Measurements from ENCODE around the gene CEP85L.

The CEP85L gene

DNA sequence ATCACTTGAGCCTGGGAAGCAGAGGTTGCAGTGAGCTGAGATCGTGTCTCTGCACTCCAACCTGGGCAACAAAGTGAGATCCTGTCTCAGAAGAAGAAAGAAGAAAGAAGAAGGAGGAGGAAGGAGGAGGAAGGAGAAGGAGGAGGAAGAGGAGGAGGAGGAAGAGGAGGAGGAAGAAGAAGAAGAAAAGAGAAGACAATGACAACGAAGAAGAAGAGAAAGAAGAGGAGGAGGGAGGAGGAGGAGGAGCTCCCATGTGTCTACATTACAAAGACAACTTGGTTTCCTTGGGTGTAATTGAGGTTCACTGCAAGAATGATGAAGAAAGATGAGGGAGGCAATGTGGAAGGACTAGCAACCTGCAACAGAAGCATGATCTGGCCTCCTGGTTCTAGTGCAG lies 21.3 kb upstream of the CEP85L start:
- H3K4me3 ChIP-seq (replicated peaks; ENCODE audit: insufficient read depth, low read length) = no peak overlapping the region
- H3K27ac ChIP-seq (replicated peaks) = no peak overlapping the region
- TF ChIP-seq, protein P1, sequence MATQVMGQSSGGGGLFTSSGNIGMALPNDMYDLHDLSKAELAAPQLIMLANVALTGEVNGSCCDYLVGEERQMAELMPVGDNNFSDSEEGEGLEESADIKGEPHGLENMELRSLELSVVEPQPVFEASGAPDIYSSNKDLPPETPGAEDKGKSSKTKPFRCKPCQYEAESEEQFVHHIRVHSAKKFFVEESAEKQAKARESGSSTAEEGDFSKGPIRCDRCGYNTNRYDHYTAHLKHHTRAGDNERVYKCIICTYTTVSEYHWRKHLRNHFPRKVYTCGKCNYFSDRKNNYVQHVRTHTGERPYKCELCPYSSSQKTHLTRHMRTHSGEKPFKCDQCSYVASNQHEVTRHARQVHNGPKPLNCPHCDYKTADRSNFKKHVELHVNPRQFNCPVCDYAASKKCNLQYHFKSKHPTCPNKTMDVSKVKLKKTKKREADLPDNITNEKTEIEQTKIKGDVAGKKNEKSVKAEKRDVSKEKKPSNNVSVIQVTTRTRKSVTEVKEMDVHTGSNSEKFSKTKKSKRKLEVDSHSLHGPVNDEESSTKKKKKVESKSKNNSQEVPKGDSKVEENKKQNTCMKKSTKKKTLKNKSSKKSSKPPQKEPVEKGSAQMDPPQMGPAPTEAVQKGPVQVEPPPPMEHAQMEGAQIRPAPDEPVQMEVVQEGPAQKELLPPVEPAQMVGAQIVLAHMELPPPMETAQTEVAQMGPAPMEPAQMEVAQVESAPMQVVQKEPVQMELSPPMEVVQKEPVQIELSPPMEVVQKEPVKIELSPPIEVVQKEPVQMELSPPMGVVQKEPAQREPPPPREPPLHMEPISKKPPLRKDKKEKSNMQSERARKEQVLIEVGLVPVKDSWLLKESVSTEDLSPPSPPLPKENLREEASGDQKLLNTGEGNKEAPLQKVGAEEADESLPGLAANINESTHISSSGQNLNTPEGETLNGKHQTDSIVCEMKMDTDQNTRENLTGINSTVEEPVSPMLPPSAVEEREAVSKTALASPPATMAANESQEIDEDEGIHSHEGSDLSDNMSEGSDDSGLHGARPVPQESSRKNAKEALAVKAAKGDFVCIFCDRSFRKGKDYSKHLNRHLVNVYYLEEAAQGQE (IDR thresholded peaks at IDR 0.05; ENCODE audit: insufficient replicate concordance, low read depth) = no peak
- TF ChIP-seq GABPA (IDR thresholded peaks at IDR 0.05; ENCODE audit: low read depth) = no peak
- TF ChIP-seq POLR2AphosphoS5 (IDR thresholded peaks at IDR 0.05; ENCODE audit: low read depth) = no peak
- TF ChIP-seq, protein P2, sequence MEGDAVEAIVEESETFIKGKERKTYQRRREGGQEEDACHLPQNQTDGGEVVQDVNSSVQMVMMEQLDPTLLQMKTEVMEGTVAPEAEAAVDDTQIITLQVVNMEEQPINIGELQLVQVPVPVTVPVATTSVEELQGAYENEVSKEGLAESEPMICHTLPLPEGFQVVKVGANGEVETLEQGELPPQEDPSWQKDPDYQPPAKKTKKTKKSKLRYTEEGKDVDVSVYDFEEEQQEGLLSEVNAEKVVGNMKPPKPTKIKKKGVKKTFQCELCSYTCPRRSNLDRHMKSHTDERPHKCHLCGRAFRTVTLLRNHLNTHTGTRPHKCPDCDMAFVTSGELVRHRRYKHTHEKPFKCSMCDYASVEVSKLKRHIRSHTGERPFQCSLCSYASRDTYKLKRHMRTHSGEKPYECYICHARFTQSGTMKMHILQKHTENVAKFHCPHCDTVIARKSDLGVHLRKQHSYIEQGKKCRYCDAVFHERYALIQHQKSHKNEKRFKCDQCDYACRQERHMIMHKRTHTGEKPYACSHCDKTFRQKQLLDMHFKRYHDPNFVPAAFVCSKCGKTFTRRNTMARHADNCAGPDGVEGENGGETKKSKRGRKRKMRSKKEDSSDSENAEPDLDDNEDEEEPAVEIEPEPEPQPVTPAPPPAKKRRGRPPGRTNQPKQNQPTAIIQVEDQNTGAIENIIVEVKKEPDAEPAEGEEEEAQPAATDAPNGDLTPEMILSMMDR (IDR thresholded peaks at IDR 0.05; ENCODE audit: insufficient read depth, low read length) = no peak
- TF ChIP-seq SPI1 (IDR thresholded peaks at IDR 0.05; ENCODE audit: borderline replicate concordance, low read depth) = no peak
- DNase-seq (ENCODE audit: low read depth in 1 of 2, low spot score in 1 of 2) = no peak
- H3K27me3 ChIP-seq (ENCODE audit: insufficient read depth, poor library complexity, severe bottlenecking) = peaks cover 4% of the 10 kb centered on the region

DNA sequence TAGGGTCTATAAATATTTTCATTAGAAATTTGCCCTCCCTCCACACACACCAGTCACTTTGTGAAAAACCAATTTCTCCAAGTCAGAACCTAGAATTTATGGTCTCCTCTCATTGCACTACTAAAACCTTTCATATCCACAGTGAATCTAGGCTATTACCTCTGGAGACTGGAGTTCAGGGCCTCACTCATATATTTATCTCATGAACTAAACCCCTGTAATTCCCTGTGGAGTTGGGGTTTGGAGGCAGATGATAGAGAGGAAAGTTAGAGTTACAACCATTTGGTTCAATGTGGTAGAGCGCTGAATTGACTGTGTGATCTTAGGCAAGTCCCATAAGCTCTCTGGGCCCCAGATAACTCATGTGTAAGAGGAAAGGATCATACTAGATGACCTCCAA lies 18.2 kb upstream of the CEP85L start:
- DNase-seq (ENCODE audit: low read depth in 1 of 2, low spot score in 1 of 2) = no peak
- TF ChIP-seq, protein P1 (IDR thresholded peaks at IDR 0.05; ENCODE audit: insufficient replicate concordance, low read depth) = no peak
- TF ChIP-seq POLR2AphosphoS5 (IDR thresholded peaks at IDR 0.05; ENCODE audit: low read depth) (no peak), SPI1 (IDR thresholded peaks at IDR 0.05; ENCODE audit: borderline replicate concordance, low read depth) (no peak), GABPA (IDR thresholded peaks at IDR 0.05; ENCODE audit: low read depth) (no peak)
- H3K27me3 ChIP-seq (ENCODE audit: insufficient read depth, poor library complexity, severe bottlenecking) = peaks cover 4% of the 10 kb centered on the region
- H3K27ac ChIP-seq (replicated peaks) = no peak overlapping the region
- H3K4me3 ChIP-seq (replicated peaks; ENCODE audit: insufficient read depth, low read length) = no peak overlapping the region

DNA sequence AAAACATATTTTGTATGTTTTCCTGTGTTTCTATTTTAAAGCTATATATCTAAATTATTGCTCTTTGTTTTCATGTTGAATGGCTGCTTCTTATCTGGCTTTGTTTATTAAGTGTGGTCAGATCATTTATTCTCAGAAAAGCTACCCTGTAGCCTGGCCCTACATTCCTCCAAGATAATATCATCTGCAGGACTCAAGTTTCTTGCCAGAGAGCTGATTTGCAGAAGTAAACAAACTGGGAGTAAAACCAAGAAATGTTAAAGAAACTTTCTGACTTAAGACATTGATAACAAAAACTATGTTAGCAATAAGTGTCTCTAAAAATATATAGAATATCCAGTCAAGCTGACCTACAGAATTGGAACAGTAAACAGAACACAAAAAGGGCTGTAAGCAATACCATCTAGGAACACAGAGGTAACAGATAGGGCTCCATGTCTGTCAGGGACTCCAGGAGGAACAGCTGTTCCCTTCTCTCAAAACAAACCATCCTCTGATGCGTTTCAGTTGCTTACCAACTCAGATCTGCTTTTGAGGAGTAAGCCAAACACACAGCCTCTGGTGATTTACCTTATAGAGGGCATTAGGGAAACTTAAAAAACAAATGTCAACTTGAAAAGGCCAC lies 17.5 kb upstream of the CEP85L start:
- no peak overlapping the region for H3K27ac ChIP-seq (replicated peaks)
- no peak for DNase-seq (ENCODE audit: low read depth in 1 of 2, low spot score in 1 of 2)
- H3K4me3 ChIP-seq (replicated peaks; ENCODE audit: insufficient read depth, low read length) = no peak overlapping the region
- H3K27me3 ChIP-seq (ENCODE audit: insufficient read depth, poor library complexity, severe bottlenecking) = peaks cover 4% of the 10 kb centered on the region
- TF ChIP-seq, protein P1 (IDR thresholded peaks at IDR 0.05; ENCODE audit: insufficient replicate concordance, low read depth) = no peak
- TF ChIP-seq, protein P2 (IDR thresholded peaks at IDR 0.05; ENCODE audit: insufficient read depth, low read length) = no peak
- TF ChIP-seq POLR2AphosphoS5 (IDR thresholded peaks at IDR 0.05; ENCODE audit: low read depth) (no peak), GABPA (IDR thresholded peaks at IDR 0.05; ENCODE audit: low read depth) (no peak), SPI1 (IDR thresholded peaks at IDR 0.05; ENCODE audit: borderline replicate concordance, low read depth) (no peak)
